ENCODE measurements around the gene NLK. TPM values are rescaled to one million over a fixed set of nuclear protein-coding genes. Genes with fewer than 3 reads are reported as not detected.
"Not testable (repeated sequence)": the region's sequence is repeated elsewhere in the genome, so short reads cannot be mapped to it uniquely, and the experiment has no call there.

NLK gene
- total and polyA plus RNA-seq, 7 experiments from 2014 or later: 1.0 to 19.2 (median 16.5) TPM

DNA sequence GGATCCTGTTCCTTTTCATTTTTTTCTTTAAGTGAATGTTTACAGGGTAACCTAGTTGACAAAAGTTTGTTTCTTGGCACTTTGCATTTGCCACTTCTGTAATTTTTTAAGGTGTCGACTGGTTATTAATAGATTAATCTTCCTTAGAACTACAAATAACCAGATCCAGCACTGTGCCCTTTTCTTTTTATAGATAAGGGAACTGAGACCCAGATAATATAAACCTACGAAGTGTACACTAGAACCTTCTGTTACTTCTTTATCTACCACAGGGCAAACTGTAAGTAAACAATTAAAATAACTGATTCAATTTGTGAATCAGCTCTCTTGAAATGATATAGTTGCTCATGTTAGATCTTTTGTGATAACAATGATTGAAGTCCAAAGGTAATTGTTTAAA, 55.4 kb downstream of the NLK start:
- Mint-ChIP-seq H3K9me3 (peaks cover 0 to 4% (median 0%) of the 10 kb centered on the region in 11 donors), H3K27me3 (no peaks in the 10 kb centered on the region), H3K36me3 (peaks cover 0 to 33% (median 14%) of the 10 kb centered on the region in 5 donors), H3K4me3 (no peak overlapping the region), H3K4me1 (peaks cover 0 to 17% (median 2%) of the 10 kb centered on the region in 7 donors), H3K27ac (no peak overlapping the region)
- ATAC-seq: no peak
- Histone ChIP-seq H3K4me3 (ENCODE audit: low read length) (no peak overlapping the region), H3K27me3 (ENCODE audit: control insufficient read depth in 2 of 2, insufficient read depth in 2 of 2, low read length in 2 of 2) (no peaks in the 10 kb centered on the region), H3K4me1 (ENCODE audit: control insufficient read depth in 2 of 2, insufficient read depth in 2 of 2, low read length in 2 of 2) (no peaks in the 10 kb centered on the region), H3K36me3 (ENCODE audit: control insufficient read depth in 2 of 3, insufficient read depth in 3 of 3, low read length in 3 of 3) (no peaks in the 10 kb centered on the region), H3K27ac (ENCODE audit: low read depth, low read length) (no peak overlapping the region), H3K9me3 (ENCODE audit: control insufficient read depth in 2 of 3, low read length in 3 of 3) (no peaks in the 10 kb centered on the region)
- ChIA-PET CTCF (no interaction called here), POLR2A (no interaction called here)
- intact Hi-C loops (cut with micrococcal nuclease): no loop called here
- no peak for DNase-seq

DNA sequence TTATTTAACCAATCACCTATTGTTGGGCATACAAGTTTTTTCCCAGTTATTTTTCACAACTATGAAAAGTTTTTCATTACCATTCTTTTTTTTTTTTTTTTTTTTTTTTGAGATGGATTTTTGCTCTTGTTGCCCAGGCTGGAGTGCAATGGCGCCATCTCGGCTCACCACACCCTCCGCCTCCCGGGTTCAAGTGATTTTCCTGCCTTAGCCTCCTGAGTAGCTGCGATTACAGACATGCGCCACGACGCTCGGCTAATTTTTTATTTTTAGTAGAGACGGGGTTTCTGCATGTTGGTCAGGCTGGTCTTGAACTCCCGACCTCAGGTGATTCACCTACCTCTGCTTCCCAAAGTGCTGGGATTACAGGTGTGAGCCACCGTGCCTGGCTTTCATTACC, 56.1 kb downstream of the NLK start:
- H3K27ac Mint-ChIP-seq; H3K27me3 ChIP-seq (ENCODE audit: control insufficient read depth in 2 of 2, insufficient read depth in 2 of 2, low read length in 2 of 2); POLR2A ChIA-PET; H3K9me3 Mint-ChIP-seq; DNase-seq; H3K9me3 ChIP-seq (ENCODE audit: control insufficient read depth in 2 of 3, low read length in 3 of 3); H3K4me3 ChIP-seq (ENCODE audit: low read length); H3K27ac ChIP-seq (ENCODE audit: low read depth, low read length); H3K36me3 ChIP-seq (ENCODE audit: control insufficient read depth in 2 of 3, insufficient read depth in 3 of 3, low read length in 3 of 3); H3K27me3 Mint-ChIP-seq; ATAC-seq; intact Hi-C loops (cut with micrococcal nuclease); H3K4me3 Mint-ChIP-seq; H3K4me1 ChIP-seq (ENCODE audit: control insufficient read depth in 2 of 2, insufficient read depth in 2 of 2, low read length in 2 of 2): not testable (repeated sequence)
- Mint-ChIP-seq H3K36me3 (peaks cover 0 to 33% (median 14%) of the 10 kb centered on the region in 5 donors), H3K4me1 (peaks cover 0 to 15% (median 2%) of the 10 kb centered on the region in 7 donors)
- CTCF ChIA-PET: interaction anchor here (0.6 kb wide), 1 partner anchor 88 kb away, joined by 4 read pairs; no protein-coding TSS in a partner anchor

- no peaks in the 10 kb centered on the region for H3K27me3 Mint-ChIP-seq
- ATAC-seq (no peak), DNase-seq (no peak)
- H3K4me1 Mint-ChIP-seq: peaks cover 0 to 8% (median 2%) of the 10 kb centered on the region in 7 donors
- Histone ChIP-seq H3K4me3 (ENCODE audit: low read length) (no peak overlapping the region), H3K4me1 (ENCODE audit: control insufficient read depth in 2 of 2, insufficient read depth in 2 of 2, low read length in 2 of 2) (no peaks in the 10 kb centered on the region), H3K27me3 (ENCODE audit: control insufficient read depth in 2 of 2, insufficient read depth in 2 of 2, low read length in 2 of 2) (no peaks in the 10 kb centered on the region), H3K9me3 (ENCODE audit: control insufficient read depth in 2 of 3, low read length in 3 of 3) (no peaks in the 10 kb centered on the region), H3K27ac (ENCODE audit: low read depth, low read length) (no peak overlapping the region), H3K36me3 (ENCODE audit: control insufficient read depth in 2 of 3, insufficient read depth in 3 of 3, low read length in 3 of 3) (no peaks in the 10 kb centered on the region)
- POLR2A ChIA-PET: no interaction called here
- intact Hi-C loops (cut with micrococcal nuclease): no loop called here
- CTCF ChIA-PET: interaction anchor here (0.7 to 1.1 kb wide), 2 partner anchors 13 to 757 kb away, joined by 3 read pairs; no protein-coding TSS in a partner anchor
- H3K27ac Mint-ChIP-seq: no peak overlapping the region
- H3K9me3 Mint-ChIP-seq: peaks cover 0 to 4% (median 0%) of the 10 kb centered on the region in 11 donors
- H3K36me3 Mint-ChIP-seq: peaks cover 0 to 38% (median 14%) of the 10 kb centered on the region in 5 donors
- no peak overlapping the region for H3K4me3 Mint-ChIP-seq
These were observed 57.8 kb downstream of the NLK start for GRCh38 chr17:28100251-28100650.

- Histone ChIP-seq H3K36me3 (ENCODE audit: control insufficient read depth in 2 of 3, insufficient read depth in 3 of 3, low read length in 3 of 3) (no peaks in the 10 kb centered on the region), H3K27ac (ENCODE audit: low read depth, low read length) (no peak overlapping the region), H3K27me3 (ENCODE audit: control insufficient read depth in 2 of 2, insufficient read depth in 2 of 2, low read length in 2 of 2) (no peaks in the 10 kb centered on the region), H3K4me1 (ENCODE audit: control insufficient read depth in 2 of 2, insufficient read depth in 2 of 2, low read length in 2 of 2) (no peaks in the 10 kb centered on the region), H3K4me3 (ENCODE audit: low read length) (no peak overlapping the region), H3K9me3 (ENCODE audit: control insufficient read depth in 2 of 3, low read length in 3 of 3) (no peaks in the 10 kb centered on the region)
- no peaks in the 10 kb centered on the region for H3K27me3 Mint-ChIP-seq
- no peak overlapping the region for H3K4me3 Mint-ChIP-seq
- peaks cover 0 to 38% (median 14%) of the 10 kb centered on the region in 5 donors for H3K36me3 Mint-ChIP-seq
- H3K4me1 Mint-ChIP-seq: peaks cover 0 to 8% (median 2%) of the 10 kb centered on the region in 7 donors
- intact Hi-C loops (cut with micrococcal nuclease): no loop called here
- ATAC-seq (no peak), DNase-seq (no peak)
- ChIA-PET POLR2A (no interaction called here), CTCF (interaction anchor here (1.1 kb wide), 1 partner anchor 13 kb away, joined by 3 read pairs; no protein-coding TSS in a partner anchor)
- peaks cover 0 to 4% (median 0%) of the 10 kb centered on the region in 11 donors for H3K9me3 Mint-ChIP-seq
- H3K27ac Mint-ChIP-seq: no peak overlapping the region
These were observed 58.5 kb downstream of the NLK start for GRCh38 chr17:28100936-28101335.

GRCh38 chr17:28101919-28102318, 59.4 kb downstream of the NLK start:
- no peaks in the 10 kb centered on the region for H3K4me1 ChIP-seq (ENCODE audit: control insufficient read depth in 2 of 2, insufficient read depth in 2 of 2, low read length in 2 of 2)
- no peak overlapping the region for H3K27ac Mint-ChIP-seq
- POLR2A ChIA-PET: no interaction called here

GRCh38 chr17:28105501-28105900, 63.0 kb downstream of the NLK start:
- no peak for ATAC-seq
- no peak for DNase-seq
- no peak overlapping the region for H3K27ac Mint-ChIP-seq
- no peak overlapping the region for H3K4me3 Mint-ChIP-seq
- Histone ChIP-seq H3K36me3 (ENCODE audit: control insufficient read depth in 2 of 3, insufficient read depth in 3 of 3, low read length in 3 of 3) (no peaks in the 10 kb centered on the region), H3K27ac (ENCODE audit: low read depth, low read length) (no peak overlapping the region), H3K4me1 (ENCODE audit: control insufficient read depth in 2 of 2, insufficient read depth in 2 of 2, low read length in 2 of 2) (no peaks in the 10 kb centered on the region), H3K9me3 (ENCODE audit: control insufficient read depth in 2 of 3, low read length in 3 of 3) (no peaks in the 10 kb centered on the region), H3K27me3 (ENCODE audit: control insufficient read depth in 2 of 2, insufficient read depth in 2 of 2, low read length in 2 of 2) (no peaks in the 10 kb centered on the region), H3K4me3 (ENCODE audit: low read length) (no peak overlapping the region)
- no peaks in the 10 kb centered on the region for H3K27me3 Mint-ChIP-seq
- POLR2A ChIA-PET: interaction anchor here (0.6 kb wide), 1 partner anchor 30 kb away, joined by 3 read pairs; no protein-coding TSS in a partner anchor
- CTCF ChIA-PET: no interaction called here
- H3K36me3 Mint-ChIP-seq: peaks cover 0 to 37% (median 17%) of the 10 kb centered on the region in 5 donors
- peaks cover 0 to 6% (median 0%) of the 10 kb centered on the region in 11 donors for H3K9me3 Mint-ChIP-seq
- H3K4me1 Mint-ChIP-seq: peaks cover 0 to 6% (median under 1%) of the 10 kb centered on the region in 7 donors
- intact Hi-C loops (cut with micrococcal nuclease): no loop called here

More at GRCh38 chr17:28101919-28102318, 59.4 kb downstream of the NLK start:
- Histone ChIP-seq H3K9me3 (ENCODE audit: control insufficient read depth in 2 of 3, low read length in 3 of 3) (no peaks in the 10 kb centered on the region), H3K36me3 (ENCODE audit: control insufficient read depth in 2 of 3, insufficient read depth in 3 of 3, low read length in 3 of 3) (no peaks in the 10 kb centered on the region), H3K27ac (ENCODE audit: low read depth, low read length) (no peak overlapping the region), H3K27me3 (ENCODE audit: control insufficient read depth in 2 of 2, insufficient read depth in 2 of 2, low read length in 2 of 2) (no peaks in the 10 kb centered on the region), H3K4me3 (ENCODE audit: low read length) (no peak overlapping the region)
- DNase-seq: no peak
- Mint-ChIP-seq H3K4me3 (no peak overlapping the region), H3K9me3 (peaks cover 0 to 4% (median 0%) of the 10 kb centered on the region in 11 donors), H3K27me3 (no peaks in the 10 kb centered on the region), H3K4me1 (peaks cover 0 to 8% (median 2%) of the 10 kb centered on the region in 7 donors), H3K36me3 (peaks cover 0 to 41% (median 14%) of the 10 kb centered on the region in 5 donors)
- ATAC-seq: no peak
- CTCF ChIA-PET: interaction anchor here (0.7 kb wide), 1 partner anchor 150 kb away, joined by 3 read pairs; no protein-coding TSS in a partner anchor
- intact Hi-C loops (cut with micrococcal nuclease): no loop called here

- H3K27me3 ChIP-seq (ENCODE audit: control insufficient read depth in 2 of 2, insufficient read depth in 2 of 2, low read length in 2 of 2): no peaks in the 10 kb centered on the region
- H3K36me3 ChIP-seq (ENCODE audit: control insufficient read depth in 2 of 3, insufficient read depth in 3 of 3, low read length in 3 of 3): no peaks in the 10 kb centered on the region
- no peaks in the 10 kb centered on the region for H3K27me3 Mint-ChIP-seq
- H3K4me1 Mint-ChIP-seq: peaks cover 3 to 21% (median 18%) of the 10 kb centered on the region in 7 donors
- DNase-seq: no peak
- no peaks in the 10 kb centered on the region for H3K4me1 ChIP-seq (ENCODE audit: control insufficient read depth in 2 of 2, insufficient read depth in 2 of 2, low read length in 2 of 2)
- intact Hi-C loops (cut with micrococcal nuclease): loop anchor here in 1 of 2 donors (5.0 kb wide), 1 partner anchor 63 kb away; no protein-coding TSS in a partner anchor
- H3K9me3 ChIP-seq (ENCODE audit: control insufficient read depth in 2 of 3, low read length in 3 of 3): no peaks in the 10 kb centered on the region
- no peak for ATAC-seq
- ChIA-PET CTCF (no interaction called here), POLR2A (no interaction called here)
- no peak overlapping the region for H3K4me3 ChIP-seq (ENCODE audit: low read length)
- peaks cover 0 to 8% (median 0%) of the 10 kb centered on the region in 11 donors for H3K9me3 Mint-ChIP-seq
- H3K36me3 Mint-ChIP-seq: peaks cover 0 to 23% (median 8%) of the 10 kb centered on the region in 5 donors
- H3K4me3 Mint-ChIP-seq: no peak overlapping the region
- H3K27ac Mint-ChIP-seq: no peak overlapping the region
- H3K27ac ChIP-seq (ENCODE audit: low read depth, low read length): no peak overlapping the region
These were observed 67.7 kb downstream of the NLK start for GRCh38 chr17:28110184-28110583.

Data from naive thymus-derived CD4-positive, alpha-beta T cell (primary cell).